Liver (tissue), 9 donors: Measurements from ENCODE around the gene EIF4G3. TPM values are rescaled to one million over a fixed set of nuclear protein-coding genes. Genes with fewer than 3 reads are reported as not detected.

Source experiments
- DNase-seq: peaks from one replicate; pipeline ENCODE4 v3.0.0-alpha.2; 2017; ENCODE audit warnings: low spot score
- H3K27ac ChIP-seq, 2 donors: one replicate each; pipeline ENCODE4 v1.7.0; 2013; ENCODE audit warnings: inconsistent platforms in 2 of 2, low read length in 2 of 2, control low read depth in 1 of 2, low read depth in 1 of 2, mild to moderate bottlenecking in 1 of 2
- H3K27me3 ChIP-seq, 4 donors: one replicate each; pipeline versions ENCODE4 v1.6.1 to v1.7.0; 2013; ENCODE audit warnings: low read length in 3 of 4, inconsistent platforms in 1 of 4, mild to moderate bottlenecking in 1 of 4, moderate library complexity in 1 of 4; ENCODE audit not compliant: control insufficient read depth in 4 of 4, insufficient read depth in 4 of 4
- H3K36me3 ChIP-seq, 4 donors: one replicate each; pipeline versions ENCODE4 v1.6.1 to v1.7.0; 2013; ENCODE audit warnings: low read length in 3 of 4, mild to moderate bottlenecking in 3 of 4, low read depth in 1 of 4, moderate library complexity in 1 of 4; ENCODE audit not compliant: control insufficient read depth in 4 of 4, insufficient read depth in 3 of 4
- H3K4me1 ChIP-seq, 4 donors: one replicate each; pipeline versions ENCODE4 v1.6.1 to v1.7.0; 2013; ENCODE audit warnings: low read length in 3 of 4, mild to moderate bottlenecking in 3 of 4, moderate library complexity in 1 of 4; ENCODE audit not compliant: control insufficient read depth in 4 of 4, insufficient read depth in 4 of 4
- H3K4me3 ChIP-seq, 3 donors: one replicate each; pipeline versions ENCODE4 v1.6.1 to v1.7.0; 2013; ENCODE audit warnings: low read length in 3 of 3, control low read depth in 1 of 3, low read depth in 1 of 3, mild to moderate bottlenecking in 1 of 3
- H3K9ac ChIP-seq, 2 donors: one replicate each; pipeline ENCODE4 v1.7.0; 2013; ENCODE audit warnings: low read length in 2 of 2, mild to moderate bottlenecking in 2 of 2, moderate library complexity in 2 of 2, control low read depth in 1 of 2, low read depth in 1 of 2
- H3K9me3 ChIP-seq, 4 donors: one replicate each; pipeline versions ENCODE4 v1.6.1 to v1.7.0; 2013; ENCODE audit warnings: low read length in 3 of 4; ENCODE audit not compliant: control insufficient read depth in 4 of 4
- ATF3 ChIP-seq: IDR thresholded peaks from 2 replicates; pipeline ENCODE4 v1.6.1; 2016; ENCODE audit warnings: antibody characterized with exemption
- CTCF ChIP-seq: fragments of 150-350 bp; IDR thresholded peaks from 2 replicates; pipeline ENCODE4 v1.5.1; 2017; ENCODE audit warnings: improper control_type of control experiment, low read depth, low read length; ENCODE audit not compliant: missing input control
- EGR1 ChIP-seq, 2 donors: IDR thresholded peaks; 2 replicates each; pipeline ENCODE4 v1.6.1; 2016 to 2018; ENCODE audit warnings: antibody characterized with exemption in 2 of 2, low read depth in 2 of 2
- FOXA1 ChIP-seq: IDR thresholded peaks from 2 replicates; pipeline ENCODE4 v1.6.1; 2016; ENCODE audit warnings: antibody characterized with exemption
- FOXA2 ChIP-seq: IDR thresholded peaks from 2 replicates; pipeline ENCODE4 v1.6.1; 2016; ENCODE audit warnings: antibody characterized with exemption
- GABPA ChIP-seq, 2 donors: IDR thresholded peaks in 1 of 2; conservative IDR thresholded peaks in 1 of 2; 2 replicates each; pipeline ENCODE4 v1.6.1; 2016; ENCODE audit warnings: antibody characterized with exemption in 2 of 2, mild to moderate bottlenecking in 1 of 2, moderate library complexity in 1 of 2
- HNF4A ChIP-seq, 2 donors: conservative IDR thresholded peaks; 2 replicates each; pipeline ENCODE4 v1.6.1; 2016; ENCODE audit warnings: antibody characterized with exemption in 2 of 2, mild to moderate bottlenecking in 2 of 2
- HNF4G ChIP-seq: IDR thresholded peaks from 2 replicates; pipeline ENCODE4 v1.6.1; 2016; ENCODE audit warnings: antibody characterized with exemption
- JUND ChIP-seq, 2 donors: IDR thresholded peaks; 2 replicates each; pipeline ENCODE4 v1.6.1; 2016; ENCODE audit warnings: antibody characterized with exemption in 2 of 2
- NR2F2 ChIP-seq: IDR thresholded peaks from 2 replicates; pipeline ENCODE4 v1.6.1; 2016; ENCODE audit warnings: antibody characterized with exemption
- REST ChIP-seq: IDR thresholded peaks from 2 replicates; pipeline ENCODE4 v1.6.1; 2016; ENCODE audit warnings: antibody characterized with exemption, mild to moderate bottlenecking
- RXRA ChIP-seq, 2 donors: IDR thresholded peaks; 2 replicates each; pipeline ENCODE4 v1.6.1; 2017 to 2018; ENCODE audit warnings: antibody characterized with exemption in 2 of 2, mild to moderate bottlenecking in 1 of 2
- TAF1 ChIP-seq: conservative IDR thresholded peaks from 2 replicates; pipeline ENCODE4 v1.6.1; 2016; ENCODE audit warnings: antibody characterized with exemption, mild to moderate bottlenecking
- YY1 ChIP-seq: IDR thresholded peaks from 2 replicates; pipeline ENCODE4 v1.6.1; 2016; ENCODE audit warnings: antibody characterized with exemption, mild to moderate bottlenecking
- ZBTB33 ChIP-seq: IDR thresholded peaks from 2 replicates; pipeline ENCODE4 v1.6.1; 2016; ENCODE audit warnings: antibody characterized with exemption
- WGBS: extraction: QIAGEN DNeasy Blood & Tissue Kit; methylation state at CpG from one replicate; pipeline ENCODE4 v1.1.7; 2013; 5-methylcytosine and 5-hydroxymethylcytosine counted together
- polyA plus RNA-seq, 2 donors: library from polyadenylated mRNA; stranded (reverse) in 1 of 2; unstranded in 1 of 2; fragments of 200-250 nt in 1 of 2; fragments of >200 nt in 1 of 2; fragmentation: Nextera tagmentation in 1 of 2; extraction: Ambion mirVana in 1 of 2; gene quantifications; one replicate each; pipeline versions ENCODE4 v1.2.1 to v1.2.3, GENCODE V29; 2013 to 2015
- total RNA-seq, 2 donors: library from RNA; depleted of rRNA; stranded (reverse); fragments of >200 nt; gene quantifications; one replicate each; pipeline ENCODE4 v1.2.3, GENCODE V29; 2014
- donor health status: healthy.
- donor health status: healthy.
- donor health status: healthy.
- donor health status: healthy.
- donor health status: healthy.

The EIF4G3 gene
- total and polyA plus RNA-seq, 4 donors = 7.6 to 22.8 (median 11.7) TPM

GRCh38 chr1:20949871-20950590, 226.7 kb downstream of the EIF4G3 start:
- peaks cover 0 to 28% (median 12%) of the 10 kb centered on the region in 4 donors for H3K4me1 ChIP-seq
- H3K27me3 ChIP-seq = no peaks in the 10 kb centered on the region
- no peak overlapping the region for H3K27ac ChIP-seq
- 86% methylated on average over 9 of the region's 9 CpGs for WGBS
- DNase-seq = no peak
- no peaks in the 10 kb centered on the region for H3K9me3 ChIP-seq
- H3K36me3 ChIP-seq = peaks cover 0 to 2% (median 0%) of the 10 kb centered on the region in 4 donors
- no peak overlapping the region for H3K9ac ChIP-seq
- no peak for TF ChIP-seq GABPA (IDR thresholded peaks at IDR 0.05 in 1 of 2, conservative IDR thresholded peaks at IDR 0.05 in 1 of 2)
- TF ChIP-seq NR2F2 = no peak
- no peak for TF ChIP-seq FOXA1
- TF ChIP-seq REST = no peak
- TF ChIP-seq FOXA2 = no peak
- no peak overlapping the region for H3K4me3 ChIP-seq

- no peak overlapping the region for H3K9ac ChIP-seq
- TF ChIP-seq HNF4A (conservative IDR thresholded peaks at IDR 0.05) (no peak), CTCF (no peak), FOXA2 (no peak), ZBTB33 (no peak), EGR1 (IDR thresholded peaks at IDR 0.05; ENCODE audit: low read depth in 2 of 2) (no peak), YY1 (no peak), ATF3 (no peak), RXRA (IDR thresholded peaks at IDR 0.05) (no peak), TAF1 (no peak), NR2F2 (no peak), HNF4G (no peak), JUND (IDR thresholded peaks at IDR 0.05) (no peak), REST (no peak), FOXA1 (no peak)
- DNase-seq = no peak
- 81% methylated on average over 6 of the region's 6 CpGs for WGBS
- H3K4me1 ChIP-seq = peaks cover 0 to 29% (median 20%) of the 10 kb centered on the region in 4 donors
- H3K36me3 ChIP-seq = no peaks in the 10 kb centered on the region
- H3K9me3 ChIP-seq = no peaks in the 10 kb centered on the region
- H3K27ac ChIP-seq = no peak overlapping the region
- no peaks in the 10 kb centered on the region for H3K27me3 ChIP-seq
- no peak overlapping the region for H3K4me3 ChIP-seq
These were observed 228.6 kb downstream of the EIF4G3 start for GRCh38 chr1:20948101-20948500.
